ENCODE results near the gene HSD3B7. TPM values are rescaled to one million over a fixed set of nuclear protein-coding genes. Genes with fewer than 3 reads are reported as not detected.

HSD3B7 gene
- polyA plus RNA-seq, 1 donor (not counting 4 experiments of a cell fraction or from before 2014, with no cell fraction given): 2.0 TPM

DNA sequence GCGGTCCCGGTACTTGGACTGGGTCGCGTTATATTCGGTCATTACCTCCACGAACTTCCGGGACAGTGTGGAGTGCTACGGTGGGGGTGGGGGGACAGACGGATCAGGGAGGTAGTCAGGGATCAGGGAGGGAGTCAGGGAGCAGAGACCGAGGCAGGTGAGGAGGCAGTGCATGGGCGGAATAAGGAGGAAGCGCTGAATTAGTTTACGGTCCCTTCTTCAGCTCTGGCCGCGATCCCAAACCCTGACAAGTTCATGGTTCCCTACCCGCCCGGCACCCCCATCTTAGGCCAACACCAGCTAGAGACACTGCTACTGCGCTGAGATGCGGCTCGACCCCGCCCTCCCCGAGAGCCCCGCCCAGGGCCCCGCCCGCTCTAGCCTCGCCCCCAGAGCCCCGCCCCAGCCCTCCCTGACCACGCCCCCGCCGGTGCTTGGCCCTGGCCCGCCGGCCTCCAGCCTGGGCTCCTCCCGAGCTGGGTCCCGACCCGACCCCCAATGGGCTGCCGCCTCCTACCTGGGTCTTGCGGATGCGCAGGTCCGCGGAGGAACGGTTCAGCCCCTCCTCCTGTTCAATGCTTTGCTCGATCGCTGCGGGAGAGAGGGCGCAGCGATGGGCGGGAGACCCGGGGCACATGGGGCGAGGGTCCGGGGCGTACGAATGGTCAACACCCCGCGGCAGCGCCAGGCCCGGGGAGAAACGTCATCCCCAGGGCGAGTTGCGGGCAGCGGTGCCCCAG, 12.1 kb downstream of the HSD3B7 start:
- Histone ChIP-seq H3K4me2 (ENCODE audit: control insufficient read depth, extremely low read depth, insufficient read depth, low read depth, low read length) (peak overlapping the region; percentile 92), H3K4me1 (ENCODE audit: control insufficient read depth, extremely low read depth, insufficient read depth, low read length) (peaks cover 50% of the 10 kb centered on the region), H3K27me3 (ENCODE audit: control insufficient read depth, extremely low read depth, insufficient read depth, low read length) (no peaks in the 10 kb centered on the region), H3K79me2 (ENCODE audit: control insufficient read depth, insufficient read depth, low read length) (no peaks in the 10 kb centered on the region), H3K9ac (ENCODE audit: control insufficient read depth, extremely low read depth, insufficient read depth, low read length) (peak overlapping the region; percentile 88), H3K9me1 (ENCODE audit: control insufficient read depth, extremely low read depth, insufficient read depth, low read length) (peaks cover 3% of the 10 kb centered on the region), H3K9me3 (ENCODE audit: control insufficient read depth, low read depth, low read length) (no peaks in the 10 kb centered on the region), H4K20me1 (ENCODE audit: control insufficient read depth, extremely low read depth, insufficient read depth, low read length) (no peaks in the 10 kb centered on the region), H3K4me3 (ENCODE audit: control insufficient read depth in 2 of 3, extremely low read depth in 1 of 3, insufficient read depth in 2 of 3, low read depth in 1 of 3, low read length in 3 of 3) (peak overlapping the region; percentile 49 to 77 (median 76)), H2AFZ (ENCODE audit: control insufficient read depth, low read length) (peak overlapping the region; percentile 83), H3K36me3 (ENCODE audit: control insufficient read depth in 2 of 2, extremely low read depth in 1 of 2, insufficient read depth in 2 of 2, low read length in 2 of 2) (no peaks in the 10 kb centered on the region), H3K27ac (ENCODE audit: control insufficient read depth, insufficient read depth, low read length) (peak overlapping the region; percentile 96)
- TF ChIP-seq EZH2 (IDR thresholded peaks at IDR 0.05; ENCODE audit: low read length): no peak
- TF ChIP-seq, protein P1, sequence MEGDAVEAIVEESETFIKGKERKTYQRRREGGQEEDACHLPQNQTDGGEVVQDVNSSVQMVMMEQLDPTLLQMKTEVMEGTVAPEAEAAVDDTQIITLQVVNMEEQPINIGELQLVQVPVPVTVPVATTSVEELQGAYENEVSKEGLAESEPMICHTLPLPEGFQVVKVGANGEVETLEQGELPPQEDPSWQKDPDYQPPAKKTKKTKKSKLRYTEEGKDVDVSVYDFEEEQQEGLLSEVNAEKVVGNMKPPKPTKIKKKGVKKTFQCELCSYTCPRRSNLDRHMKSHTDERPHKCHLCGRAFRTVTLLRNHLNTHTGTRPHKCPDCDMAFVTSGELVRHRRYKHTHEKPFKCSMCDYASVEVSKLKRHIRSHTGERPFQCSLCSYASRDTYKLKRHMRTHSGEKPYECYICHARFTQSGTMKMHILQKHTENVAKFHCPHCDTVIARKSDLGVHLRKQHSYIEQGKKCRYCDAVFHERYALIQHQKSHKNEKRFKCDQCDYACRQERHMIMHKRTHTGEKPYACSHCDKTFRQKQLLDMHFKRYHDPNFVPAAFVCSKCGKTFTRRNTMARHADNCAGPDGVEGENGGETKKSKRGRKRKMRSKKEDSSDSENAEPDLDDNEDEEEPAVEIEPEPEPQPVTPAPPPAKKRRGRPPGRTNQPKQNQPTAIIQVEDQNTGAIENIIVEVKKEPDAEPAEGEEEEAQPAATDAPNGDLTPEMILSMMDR (optimal IDR thresholded peaks at IDR 0.05 in 1 of 3, IDR thresholded peaks at IDR 0.05 in 1 of 3, conservative IDR thresholded peaks at IDR 0.05 in 1 of 3; ENCODE audit: extremely low read depth in 1 of 3, insufficient read depth in 2 of 3, low read length in 3 of 3): no peak
- dilution Hi-C loops (cut with MboI; ENCODE audit: extremely low pct_ligation_motif_present, low sequenced_read_pairs): no loop called here
- peak; percentile 82 for DNase-seq (ENCODE audit: low read depth, low spot score)
- FAIRE-seq: no peak

DNA sequence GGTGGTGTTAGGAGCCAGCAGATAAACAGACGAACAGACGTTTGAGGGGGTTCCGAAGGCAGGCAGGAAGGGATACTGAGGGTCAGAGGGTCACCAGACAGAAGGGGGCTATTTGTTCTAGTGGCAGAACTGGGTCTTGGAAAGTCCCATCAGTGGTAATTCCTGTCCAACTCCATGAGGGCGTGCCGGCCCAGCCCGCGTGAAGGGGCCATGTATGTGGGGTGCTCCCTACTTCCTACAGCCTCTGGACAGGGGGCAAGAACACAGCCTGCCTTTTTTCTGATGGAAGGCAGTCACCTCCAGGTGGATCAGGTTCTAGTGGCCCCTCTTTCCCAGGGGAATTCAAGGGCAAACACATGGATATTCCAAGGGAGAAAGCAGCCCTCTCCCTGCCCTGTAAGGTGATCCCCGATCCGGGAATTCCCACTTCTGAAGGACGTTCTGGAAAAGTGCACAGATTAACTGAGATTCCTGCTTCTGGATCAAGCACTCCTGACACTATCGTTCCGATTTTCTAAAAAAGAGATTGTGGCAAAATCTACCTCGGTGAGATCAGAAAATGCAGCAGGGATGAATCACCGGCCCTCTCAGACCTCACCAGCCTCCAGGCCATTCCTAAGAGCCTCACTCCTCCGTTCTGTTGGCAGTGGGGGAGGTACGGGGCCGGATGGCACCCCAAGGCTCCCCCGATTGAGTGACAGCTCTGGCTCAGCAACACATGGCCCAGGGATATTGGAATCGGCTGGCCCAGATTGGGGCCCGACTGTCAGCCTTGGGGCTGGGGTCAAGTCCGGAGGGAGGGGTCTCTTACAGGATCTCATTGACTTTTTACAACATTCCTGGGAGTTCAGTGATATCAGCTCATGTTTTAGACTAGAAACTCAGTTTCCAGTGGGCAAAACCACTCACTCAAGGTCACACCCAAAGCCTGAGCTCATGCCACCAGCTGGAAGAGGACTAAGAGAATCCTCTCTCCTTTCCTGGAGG, 13.0 kb downstream of the HSD3B7 start:
- Histone ChIP-seq H3K4me2 (ENCODE audit: control insufficient read depth, extremely low read depth, insufficient read depth, low read depth, low read length) (peak overlapping the region; percentile 92), H3K9me3 (ENCODE audit: control insufficient read depth, low read depth, low read length) (no peaks in the 10 kb centered on the region), H3K36me3 (ENCODE audit: control insufficient read depth in 2 of 2, extremely low read depth in 1 of 2, insufficient read depth in 2 of 2, low read length in 2 of 2) (no peaks in the 10 kb centered on the region), H3K4me1 (ENCODE audit: control insufficient read depth, extremely low read depth, insufficient read depth, low read length) (peaks cover 56% of the 10 kb centered on the region), H3K9me1 (ENCODE audit: control insufficient read depth, extremely low read depth, insufficient read depth, low read length) (peaks cover 3% of the 10 kb centered on the region), H3K4me3 (ENCODE audit: control insufficient read depth in 2 of 3, extremely low read depth in 1 of 3, insufficient read depth in 2 of 3, low read depth in 1 of 3, low read length in 3 of 3) (peak overlapping the region; percentile 49 to 77 (median 76)), H4K20me1 (ENCODE audit: control insufficient read depth, extremely low read depth, insufficient read depth, low read length) (no peaks in the 10 kb centered on the region), H3K27me3 (ENCODE audit: control insufficient read depth, extremely low read depth, insufficient read depth, low read length) (no peaks in the 10 kb centered on the region), H3K9ac (ENCODE audit: control insufficient read depth, extremely low read depth, insufficient read depth, low read length) (peak overlapping the region; percentile 88), H3K79me2 (ENCODE audit: control insufficient read depth, insufficient read depth, low read length) (no peaks in the 10 kb centered on the region), H3K27ac (ENCODE audit: control insufficient read depth, insufficient read depth, low read length) (peak overlapping the region; percentile 96), H2AFZ (ENCODE audit: control insufficient read depth, low read length) (peak overlapping the region; percentile 50)
- TF ChIP-seq, protein P1 (optimal IDR thresholded peaks at IDR 0.05 in 1 of 3, IDR thresholded peaks at IDR 0.05 in 1 of 3, conservative IDR thresholded peaks at IDR 0.05 in 1 of 3; ENCODE audit: extremely low read depth in 1 of 3, insufficient read depth in 2 of 3, low read length in 3 of 3): no peak
- no peak for TF ChIP-seq EZH2 (IDR thresholded peaks at IDR 0.05; ENCODE audit: low read length)
- FAIRE-seq: peak; percentile 62
- no peak for DNase-seq (ENCODE audit: low read depth, low spot score)
- dilution Hi-C loops (cut with MboI; ENCODE audit: extremely low pct_ligation_motif_present, low sequenced_read_pairs): no loop called here
